Activated naive CD8-positive, alpha-beta T cell treated with anti-CD3 and anti-CD28 coated beads for 36 hours (primary cell): ENCODE results near the gene CEMIP. TPM values are rescaled to one million over a fixed set of nuclear protein-coding genes. Genes with fewer than 3 reads are reported as not detected.

ENCODE experiments used
- DNase-seq: peaks from one replicate; pipeline ENCODE4 v3.0.0; 2021
- H3K27ac Mint-ChIP-seq: one replicate; pipeline ENCODE4 v1.8.0; 2022; ENCODE audit warnings: mild to moderate bottlenecking, moderate library complexity, mixed read lengths
- H3K27me3 Mint-ChIP-seq: one replicate; pipeline ENCODE4 v1.8.0; 2022; ENCODE audit warnings: mild to moderate bottlenecking, mixed read lengths
- H3K36me3 Mint-ChIP-seq: one replicate; pipeline ENCODE4 v1.8.0; 2021; ENCODE audit warnings: mild to moderate bottlenecking, mixed read lengths
- H3K4me1 Mint-ChIP-seq: one replicate; pipeline ENCODE4 v1.8.0; 2021; ENCODE audit warnings: mixed read lengths
- H3K4me3 Mint-ChIP-seq: one replicate; pipeline ENCODE4 v1.8.0; 2022; ENCODE audit warnings: mild to moderate bottlenecking, moderate library complexity, mixed read lengths
- H3K9me3 Mint-ChIP-seq: one replicate; pipeline ENCODE4 v1.8.0; 2022; ENCODE audit warnings: mixed read lengths
- total RNA-seq, 2 experiments: library from RNA; stranded (reverse); gene quantifications; one replicate each; pipeline ENCODE4 v1.2.3, GENCODE V29; 2021

Gene CEMIP
- total RNA-seq, 2 experiments from 2014 or later: not detected

GRCh38 chr15:80787316-80787715, 8.1 kb downstream of the CEMIP start:
- Mint-ChIP-seq H3K36me3 (no peaks in the 10 kb centered on the region), H3K4me1 (peaks cover 1% of the 10 kb centered on the region), H3K27ac (no peak overlapping the region), H3K27me3 (peaks cover 6% of the 10 kb centered on the region), H3K4me3 (no peak overlapping the region), H3K9me3 (no peaks in the 10 kb centered on the region)
- no peak for DNase-seq

GRCh38 chr15:80788536-80788935, 9.4 kb downstream of the CEMIP start:
- Mint-ChIP-seq H3K27me3 (peaks cover 3% of the 10 kb centered on the region), H3K4me3 (no peak overlapping the region)

GRCh38 chr15:80789296-80789695, 10.1 kb downstream of the CEMIP start:
- Mint-ChIP-seq H3K36me3 (no peaks in the 10 kb centered on the region), H3K4me3 (no peak overlapping the region), H3K27me3 (peaks cover 3% of the 10 kb centered on the region), H3K27ac (no peak overlapping the region), H3K9me3 (no peaks in the 10 kb centered on the region), H3K4me1 (no peaks in the 10 kb centered on the region)
- DNase-seq: no peak

More at GRCh38 chr15:80788536-80788935, 9.4 kb downstream of the CEMIP start:
- Mint-ChIP-seq H3K4me1 (no peaks in the 10 kb centered on the region), H3K9me3 (no peaks in the 10 kb centered on the region), H3K36me3 (no peaks in the 10 kb centered on the region), H3K27ac (no peak overlapping the region)
- DNase-seq: no peak

GRCh38 chr15:80789796-80790195, 10.6 kb downstream of the CEMIP start:
- Mint-ChIP-seq H3K27ac (no peak overlapping the region), H3K4me1 (no peaks in the 10 kb centered on the region), H3K9me3 (no peaks in the 10 kb centered on the region), H3K4me3 (no peak overlapping the region), H3K27me3 (peaks cover 3% of the 10 kb centered on the region), H3K36me3 (no peaks in the 10 kb centered on the region)
- no peak for DNase-seq

GRCh38 chr15:80790236-80790635, 11.1 kb downstream of the CEMIP start:
- DNase-seq: no peak
- no peak overlapping the region for H3K27ac Mint-ChIP-seq
- H3K9me3 Mint-ChIP-seq: no peaks in the 10 kb centered on the region
- no peak overlapping the region for H3K4me3 Mint-ChIP-seq
- peaks cover 3% of the 10 kb centered on the region for H3K27me3 Mint-ChIP-seq
- H3K4me1 Mint-ChIP-seq: no peaks in the 10 kb centered on the region
- no peaks in the 10 kb centered on the region for H3K36me3 Mint-ChIP-seq

GRCh38 chr15:80791004-80791403, 11.8 kb downstream of the CEMIP start:
- no peaks in the 10 kb centered on the region for H3K9me3 Mint-ChIP-seq
- H3K4me1 Mint-ChIP-seq: no peaks in the 10 kb centered on the region
- no peaks in the 10 kb centered on the region for H3K36me3 Mint-ChIP-seq
- H3K4me3 Mint-ChIP-seq: no peak overlapping the region
- H3K27me3 Mint-ChIP-seq: peaks cover 3% of the 10 kb centered on the region
- H3K27ac Mint-ChIP-seq: no peak overlapping the region
- no peak for DNase-seq

GRCh38 chr15:80796407-80796806, 17.2 kb downstream of the CEMIP start:
- no peaks in the 10 kb centered on the region for H3K9me3 Mint-ChIP-seq
- H3K4me3 Mint-ChIP-seq: no peak overlapping the region
- no peak overlapping the region for H3K27ac Mint-ChIP-seq
- H3K27me3 Mint-ChIP-seq: peaks cover 3% of the 10 kb centered on the region
- no peak for DNase-seq
- H3K36me3 Mint-ChIP-seq: no peaks in the 10 kb centered on the region
- H3K4me1 Mint-ChIP-seq: no peaks in the 10 kb centered on the region

- no peak for DNase-seq
- Mint-ChIP-seq H3K4me1 (peaks cover 7% of the 10 kb centered on the region), H3K27me3 (no peaks in the 10 kb centered on the region), H3K27ac (no peak overlapping the region), H3K9me3 (no peaks in the 10 kb centered on the region), H3K36me3 (no peaks in the 10 kb centered on the region), H3K4me3 (no peak overlapping the region)
Measured at GRCh38 chr15:80798911-80799310, 19.7 kb downstream of the CEMIP start.

GRCh38 chr15:80800067-80800466, 20.9 kb downstream of the CEMIP start:
- Mint-ChIP-seq H3K9me3 (no peaks in the 10 kb centered on the region), H3K27me3 (no peaks in the 10 kb centered on the region), H3K36me3 (no peaks in the 10 kb centered on the region), H3K4me1 (peaks cover 18% of the 10 kb centered on the region), H3K27ac (no peak overlapping the region), H3K4me3 (no peak overlapping the region)
- no peak for DNase-seq

GRCh38 chr15:80801891-80802680, 22.9 kb downstream of the CEMIP start:
- peaks cover 27% of the 10 kb centered on the region for H3K4me1 Mint-ChIP-seq
- H3K27ac Mint-ChIP-seq: no peak overlapping the region
- no peak overlapping the region for H3K4me3 Mint-ChIP-seq
- H3K36me3 Mint-ChIP-seq: no peaks in the 10 kb centered on the region
- no peaks in the 10 kb centered on the region for H3K27me3 Mint-ChIP-seq
- no peaks in the 10 kb centered on the region for H3K9me3 Mint-ChIP-seq
- DNase-seq: no peak

- H3K36me3 Mint-ChIP-seq: no peaks in the 10 kb centered on the region
- peak overlapping the region; percentile 71 for H3K27ac Mint-ChIP-seq
- no peaks in the 10 kb centered on the region for H3K9me3 Mint-ChIP-seq
- H3K27me3 Mint-ChIP-seq: no peaks in the 10 kb centered on the region
- peak; percentile 20 for DNase-seq
- H3K4me3 Mint-ChIP-seq: no peak overlapping the region
- H3K4me1 Mint-ChIP-seq: peaks cover 27% of the 10 kb centered on the region
Measured at GRCh38 chr15:80803580-80804525, 24.7 kb downstream of the CEMIP start.

GRCh38 chr15:80804970-80805495, 25.9 kb downstream of the CEMIP start:
- Mint-ChIP-seq H3K4me3 (no peak overlapping the region), H3K4me1 (peaks cover 27% of the 10 kb centered on the region), H3K27me3 (no peaks in the 10 kb centered on the region), H3K27ac (no peak overlapping the region), H3K9me3 (no peaks in the 10 kb centered on the region), H3K36me3 (no peaks in the 10 kb centered on the region)
- DNase-seq: peak; percentile 17

- H3K36me3 Mint-ChIP-seq: no peaks in the 10 kb centered on the region
- H3K4me1 Mint-ChIP-seq: no peaks in the 10 kb centered on the region
- no peak overlapping the region for H3K27ac Mint-ChIP-seq
- DNase-seq: no peak
- no peak overlapping the region for H3K4me3 Mint-ChIP-seq
- H3K27me3 Mint-ChIP-seq: peaks cover 8% of the 10 kb centered on the region
- H3K9me3 Mint-ChIP-seq: no peaks in the 10 kb centered on the region
Measured at GRCh38 chr15:80811781-80812315, 32.7 kb downstream of the CEMIP start.

- H3K27me3 Mint-ChIP-seq: peaks cover 8% of the 10 kb centered on the region
- DNase-seq: no peak
- no peaks in the 10 kb centered on the region for H3K9me3 Mint-ChIP-seq
- no peaks in the 10 kb centered on the region for H3K4me1 Mint-ChIP-seq
- no peak overlapping the region for H3K4me3 Mint-ChIP-seq
- H3K27ac Mint-ChIP-seq: no peak overlapping the region
- no peaks in the 10 kb centered on the region for H3K36me3 Mint-ChIP-seq
Measured at GRCh38 chr15:80815106-80815505, 35.9 kb downstream of the CEMIP start.

GRCh38 chr15:80816049-80816653, 37.0 kb downstream of the CEMIP start:
- Mint-ChIP-seq H3K4me3 (no peak overlapping the region), H3K4me1 (no peaks in the 10 kb centered on the region), H3K9me3 (no peaks in the 10 kb centered on the region), H3K27me3 (peaks cover 8% of the 10 kb centered on the region), H3K36me3 (no peaks in the 10 kb centered on the region), H3K27ac (no peak overlapping the region)
- no peak for DNase-seq
